ENCODE measurements around the gene EPHX1.
"Not testable (repeated sequence)": the region's sequence is repeated elsewhere in the genome, so short reads cannot be mapped to it uniquely, and the experiment has no call there.

EPHX1 gene

DNA sequence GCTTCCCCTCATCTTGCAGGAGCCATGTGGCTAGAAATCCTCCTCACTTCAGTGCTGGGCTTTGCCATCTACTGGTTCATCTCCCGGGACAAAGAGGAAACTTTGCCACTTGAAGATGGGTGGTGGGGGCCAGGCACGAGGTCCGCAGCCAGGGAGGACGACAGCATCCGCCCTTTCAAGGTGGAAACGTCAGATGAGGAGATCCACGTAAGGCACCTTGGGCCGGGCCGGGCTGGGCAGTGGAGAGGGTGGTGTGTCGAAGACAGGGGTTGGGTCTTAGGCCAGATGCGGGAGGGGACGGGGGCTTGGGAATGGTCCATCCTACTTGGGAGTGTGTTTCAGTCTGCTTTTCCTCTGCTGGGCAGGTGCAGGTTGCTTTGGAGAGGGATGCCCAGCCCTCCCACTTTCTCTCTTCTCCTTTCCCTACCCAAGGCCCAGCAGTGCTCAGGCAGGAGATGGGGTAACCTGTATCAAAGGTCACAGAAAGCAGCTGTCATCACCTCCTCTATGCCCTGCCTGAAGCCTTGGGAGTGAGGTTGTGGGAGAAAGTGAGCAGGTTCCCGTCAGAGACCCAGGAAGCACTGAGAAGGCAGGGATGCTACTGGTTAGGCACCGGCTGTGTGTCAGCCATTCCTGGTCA, 18.9 kb downstream of the EPHX1 start:
- Histone ChIP-seq H3K27me3 (ENCODE audit: control insufficient read depth, insufficient read depth, low read length) (no peaks in the 10 kb centered on the region), H3K4me3 (ENCODE audit: low read length) (no peak overlapping the region), H3K36me3 (ENCODE audit: control insufficient read depth, insufficient read depth, low read length) (peaks cover 13% of the 10 kb centered on the region; the same call in 1 of the 2 replicates), H3K9me3 (ENCODE audit: control insufficient read depth, insufficient read depth, low read length) (no peaks in the 10 kb centered on the region), H3K27ac (ENCODE audit: low read length) (no peak overlapping the region), H3K4me1 (ENCODE audit: control insufficient read depth, insufficient read depth, low read length) (peaks cover 8% of the 10 kb centered on the region)
- no CpG with 5 or more reads among the region's 14 CpGs for WGBS (ENCODE audit: insufficient coverage, insufficient read length)
- DNase-seq (ENCODE audit: low read depth, low spot score) = no peak

- DNase-seq (ENCODE audit: low read depth, low spot score) = no peak
- H3K36me3 ChIP-seq (ENCODE audit: control insufficient read depth, insufficient read depth, low read length) = peaks cover 13% of the 10 kb centered on the region; the same call in 1 of the 2 replicates
- H3K4me1 ChIP-seq (ENCODE audit: control insufficient read depth, insufficient read depth, low read length) = peaks cover 2% of the 10 kb centered on the region; the same call in 1 of the 2 replicates
- no peaks in the 10 kb centered on the region for H3K9me3 ChIP-seq (ENCODE audit: control insufficient read depth, insufficient read depth, low read length)
- 100% methylated on average over 1 of the region's 6 CpGs for WGBS (ENCODE audit: insufficient coverage, insufficient read length)
- H3K4me3 ChIP-seq (ENCODE audit: low read length) = no peak overlapping the region
- H3K27ac ChIP-seq (ENCODE audit: low read length) = no peak overlapping the region
- H3K27me3 ChIP-seq (ENCODE audit: control insufficient read depth, insufficient read depth, low read length) = no peaks in the 10 kb centered on the region
Observed at GRCh38 chr1:225830841-225831240, 20.9 kb downstream of the EPHX1 start.

DNA sequence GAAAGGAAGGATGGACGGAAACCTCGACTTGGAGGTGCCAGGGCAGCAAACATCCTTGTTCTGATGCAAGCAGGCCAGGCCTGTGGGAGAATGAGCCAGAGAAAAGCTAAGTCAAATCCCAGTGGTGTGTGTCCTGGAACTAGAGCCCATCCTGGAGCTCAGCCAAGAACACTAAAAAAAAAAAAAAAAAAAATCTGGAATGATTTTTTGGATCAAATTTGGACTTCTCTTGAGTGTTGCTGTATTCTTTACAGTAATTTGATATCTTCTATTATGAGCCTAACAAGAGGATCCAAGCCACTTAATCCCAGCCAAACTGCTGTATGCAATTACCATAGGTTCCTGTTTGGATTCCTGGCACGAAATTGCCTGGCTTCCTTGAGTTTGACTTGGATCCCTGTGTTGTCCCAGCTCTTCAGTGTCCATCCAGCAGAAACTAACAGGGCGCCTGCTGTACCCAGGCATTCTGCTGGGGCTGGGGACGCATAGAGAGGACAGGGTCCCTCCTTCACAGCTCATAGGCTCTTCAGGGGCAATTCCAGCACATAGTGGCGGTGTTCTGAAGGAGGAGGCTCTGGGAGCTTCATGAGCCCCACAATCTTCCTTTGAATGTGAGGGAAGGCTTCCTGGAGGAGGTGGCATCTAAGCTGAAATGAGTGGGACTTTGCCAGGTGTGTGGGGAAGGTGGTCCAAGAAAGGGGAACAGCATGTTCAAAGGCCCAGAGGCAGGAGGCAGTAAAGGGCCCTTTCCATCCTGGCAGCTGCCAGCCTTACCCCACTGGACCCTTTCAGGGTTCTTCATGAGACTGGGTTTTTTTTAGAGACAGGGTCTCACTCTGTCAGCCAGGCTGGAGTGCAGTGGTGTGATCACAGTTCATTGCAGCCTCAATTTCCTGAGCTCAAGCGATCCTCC, 24.7 kb downstream of the EPHX1 start:
- Histone ChIP-seq H3K27ac (ENCODE audit: low read length) (no peak overlapping the region), H3K36me3 (ENCODE audit: control insufficient read depth, insufficient read depth, low read length) (peaks cover 14% of the 10 kb centered on the region), H3K27me3 (ENCODE audit: control insufficient read depth, insufficient read depth, low read length) (no peaks in the 10 kb centered on the region), H3K4me3 (ENCODE audit: low read length) (no peak overlapping the region), H3K4me1 (ENCODE audit: control insufficient read depth, insufficient read depth, low read length) (no peaks in the 10 kb centered on the region), H3K9me3 (ENCODE audit: control insufficient read depth, insufficient read depth, low read length) (no peaks in the 10 kb centered on the region)
- WGBS (ENCODE audit: insufficient coverage, insufficient read length) = no CpG with 5 or more reads among the region's 7 CpGs
- no peak for DNase-seq (ENCODE audit: low read depth, low spot score)

GRCh38 chr1:225835856-225836255, 25.9 kb downstream of the EPHX1 start:
- H3K27ac ChIP-seq (ENCODE audit: low read length) = no peak overlapping the region
- peaks cover 16% of the 10 kb centered on the region for H3K36me3 ChIP-seq (ENCODE audit: control insufficient read depth, insufficient read depth, low read length)
- no peaks in the 10 kb centered on the region for H3K4me1 ChIP-seq (ENCODE audit: control insufficient read depth, insufficient read depth, low read length)
- no CpG with 5 or more reads among the region's 3 CpGs for WGBS (ENCODE audit: insufficient coverage, insufficient read length)
- DNase-seq (ENCODE audit: low read depth, low spot score) = no peak
- no peak overlapping the region for H3K4me3 ChIP-seq (ENCODE audit: low read length)
- H3K27me3 ChIP-seq (ENCODE audit: control insufficient read depth, insufficient read depth, low read length) = no peaks in the 10 kb centered on the region
- no peaks in the 10 kb centered on the region for H3K9me3 ChIP-seq (ENCODE audit: control insufficient read depth, insufficient read depth, low read length)

DNA sequence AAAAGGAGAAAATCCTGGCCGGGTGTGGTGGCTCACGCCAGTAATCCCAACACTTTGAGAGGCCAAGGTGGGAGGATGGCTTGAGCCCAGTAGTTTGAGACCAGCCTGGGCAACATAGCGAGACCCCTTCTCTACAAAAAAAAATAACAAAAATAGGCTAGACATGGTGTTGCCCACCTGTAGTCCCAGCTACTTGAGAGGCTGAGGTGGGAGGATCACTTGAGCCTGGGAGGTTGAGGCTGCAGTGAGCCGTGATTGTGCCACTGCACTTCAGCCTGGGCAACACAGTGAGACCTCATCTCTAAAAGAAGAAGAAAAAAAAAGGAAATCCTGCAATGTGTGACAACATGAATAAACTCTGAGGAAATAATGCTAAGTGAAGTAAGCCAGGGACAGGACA, 26.4 kb downstream of the EPHX1 start:
- H3K9me3 ChIP-seq (ENCODE audit: control insufficient read depth, insufficient read depth, low read length); DNase-seq (ENCODE audit: low read depth, low spot score); H3K4me1 ChIP-seq (ENCODE audit: control insufficient read depth, insufficient read depth, low read length); H3K27me3 ChIP-seq (ENCODE audit: control insufficient read depth, insufficient read depth, low read length); H3K27ac ChIP-seq (ENCODE audit: low read length); H3K4me3 ChIP-seq (ENCODE audit: low read length): not testable (repeated sequence)
- peaks cover 16% of the 10 kb centered on the region for H3K36me3 ChIP-seq (ENCODE audit: control insufficient read depth, insufficient read depth, low read length)
- no CpG with 5 or more reads among the region's 4 CpGs for WGBS (ENCODE audit: insufficient coverage, insufficient read length)

- Histone ChIP-seq H3K4me1 (ENCODE audit: control insufficient read depth, insufficient read depth, low read length) (no peaks in the 10 kb centered on the region), H3K27ac (ENCODE audit: low read length) (no peak overlapping the region), H3K27me3 (ENCODE audit: control insufficient read depth, insufficient read depth, low read length) (no peaks in the 10 kb centered on the region), H3K36me3 (ENCODE audit: control insufficient read depth, insufficient read depth, low read length) (peaks cover 14% of the 10 kb centered on the region), H3K9me3 (ENCODE audit: control insufficient read depth, insufficient read depth, low read length) (no peaks in the 10 kb centered on the region), H3K4me3 (ENCODE audit: low read length) (no peak overlapping the region)
- DNase-seq (ENCODE audit: low read depth, low spot score) = no peak
- WGBS (ENCODE audit: insufficient coverage, insufficient read length) = no CpG with 5 or more reads among the region's 14 CpGs
Observed at GRCh38 chr1:225838793-225839192, 28.9 kb downstream of the EPHX1 start.

- no peak overlapping the region for H3K27ac ChIP-seq (ENCODE audit: low read length)
- DNase-seq (ENCODE audit: low read depth, low spot score) = no peak
- H3K4me3 ChIP-seq (ENCODE audit: low read length) = no peak overlapping the region
- no peaks in the 10 kb centered on the region for H3K27me3 ChIP-seq (ENCODE audit: control insufficient read depth, insufficient read depth, low read length)
- peaks cover 14% of the 10 kb centered on the region for H3K36me3 ChIP-seq (ENCODE audit: control insufficient read depth, insufficient read depth, low read length)
- no CpG with 5 or more reads among the region's 1 CpG for WGBS (ENCODE audit: insufficient coverage, insufficient read length)
- H3K4me1 ChIP-seq (ENCODE audit: control insufficient read depth, insufficient read depth, low read length) = no peaks in the 10 kb centered on the region
- no peaks in the 10 kb centered on the region for H3K9me3 ChIP-seq (ENCODE audit: control insufficient read depth, insufficient read depth, low read length)
Observed at GRCh38 chr1:225840223-225840610, 30.3 kb downstream of the EPHX1 start.

DNA sequence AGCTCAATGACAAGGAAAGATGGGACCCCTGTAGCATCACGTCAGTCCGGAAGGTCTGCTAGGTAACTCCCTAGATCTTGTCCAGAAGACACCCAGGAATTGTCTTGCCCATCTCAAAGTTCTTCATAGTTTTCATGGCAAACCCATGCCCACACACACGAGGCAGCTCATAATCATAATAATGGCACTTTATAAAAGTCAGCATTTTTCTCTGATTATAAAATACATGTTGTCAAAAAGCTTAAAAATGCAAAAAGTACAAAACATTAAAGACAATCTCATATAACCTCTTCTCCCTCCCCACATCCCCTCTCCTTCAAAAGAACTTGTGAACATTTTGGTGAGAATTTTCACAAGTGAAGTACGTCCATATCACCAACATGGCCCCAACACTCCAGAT, 30.8 kb downstream of the EPHX1 start:
- H3K27me3 ChIP-seq (ENCODE audit: control insufficient read depth, insufficient read depth, low read length) = no peaks in the 10 kb centered on the region
- H3K27ac ChIP-seq (ENCODE audit: low read length) = no peak overlapping the region
- no peak overlapping the region for H3K4me3 ChIP-seq (ENCODE audit: low read length)
- H3K4me1 ChIP-seq (ENCODE audit: control insufficient read depth, insufficient read depth, low read length) = peaks cover 3% of the 10 kb centered on the region; the same call in 1 of the 2 replicates
- peaks cover 14% of the 10 kb centered on the region for H3K36me3 ChIP-seq (ENCODE audit: control insufficient read depth, insufficient read depth, low read length)
- no peak for DNase-seq (ENCODE audit: low read depth, low spot score)
- no peaks in the 10 kb centered on the region for H3K9me3 ChIP-seq (ENCODE audit: control insufficient read depth, insufficient read depth, low read length)
- no CpG with 5 or more reads among the region's 4 CpGs for WGBS (ENCODE audit: insufficient coverage, insufficient read length)

DNA sequence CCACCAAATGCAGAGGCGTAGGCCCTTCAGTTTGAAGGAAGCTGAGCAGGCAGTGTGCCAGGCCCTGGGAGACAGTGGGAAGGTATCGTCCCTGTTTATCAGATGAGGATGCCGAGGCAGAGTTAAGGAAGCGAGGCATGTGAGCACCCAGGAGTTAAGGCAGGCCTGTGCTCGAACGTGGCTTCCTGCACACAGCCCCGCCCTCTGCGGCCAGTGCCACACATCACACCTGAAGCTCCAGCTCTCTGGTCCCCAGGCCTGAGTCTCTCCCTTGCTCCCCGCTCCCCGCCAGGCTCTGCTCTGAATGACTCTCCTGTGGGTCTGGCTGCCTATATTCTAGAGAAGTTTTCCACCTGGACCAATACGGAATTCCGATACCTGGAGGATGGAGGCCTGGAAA, 32.1 kb downstream of the EPHX1 start:
- WGBS (ENCODE audit: insufficient coverage, insufficient read length) = no CpG with 5 or more reads among the region's 12 CpGs
- H3K9me3 ChIP-seq (ENCODE audit: control insufficient read depth, insufficient read depth, low read length) = no peaks in the 10 kb centered on the region

DNA sequence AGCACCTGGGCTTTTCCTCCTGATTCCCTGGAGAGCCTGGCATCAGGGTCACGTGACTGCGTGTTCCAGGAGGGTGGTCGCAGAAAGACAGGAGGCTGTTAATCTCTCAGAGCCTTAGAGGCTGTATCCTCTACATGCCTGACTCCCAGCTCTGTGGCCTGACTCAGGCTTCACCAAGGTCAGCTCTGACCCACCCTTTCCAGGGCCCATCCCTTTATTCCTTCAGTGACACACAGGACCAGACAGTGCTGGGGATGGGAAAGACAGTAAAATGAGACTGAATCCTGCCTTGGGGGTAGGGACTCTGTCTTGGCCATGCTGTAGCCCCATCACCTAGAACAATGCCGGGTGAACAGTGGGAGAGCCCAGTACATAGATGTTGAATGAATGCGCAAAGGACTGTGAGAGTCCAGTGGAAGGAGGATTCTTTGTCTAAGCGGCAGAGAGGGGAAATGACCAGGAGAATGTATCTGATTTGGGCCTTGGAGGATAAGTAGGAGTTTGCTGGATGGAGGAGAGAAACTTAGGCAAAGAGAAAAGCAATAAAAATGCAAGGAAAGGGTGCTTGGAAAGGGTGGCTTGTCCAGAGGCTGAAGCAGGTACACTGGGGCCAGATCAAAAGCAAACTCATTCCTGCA, 33.0 kb downstream of the EPHX1 start:
- Histone ChIP-seq H3K27ac (ENCODE audit: low read length) (no peak overlapping the region), H3K9me3 (ENCODE audit: control insufficient read depth, insufficient read depth, low read length) (no peaks in the 10 kb centered on the region), H3K4me1 (ENCODE audit: control insufficient read depth, insufficient read depth, low read length) (peaks cover 6% of the 10 kb centered on the region), H3K36me3 (ENCODE audit: control insufficient read depth, insufficient read depth, low read length) (peaks cover 26% of the 10 kb centered on the region), H3K4me3 (ENCODE audit: low read length) (no peak overlapping the region), H3K27me3 (ENCODE audit: control insufficient read depth, insufficient read depth, low read length) (no peaks in the 10 kb centered on the region)
- no peak for DNase-seq (ENCODE audit: low read depth, low spot score)
- no CpG with 5 or more reads among the region's 6 CpGs for WGBS (ENCODE audit: insufficient coverage, insufficient read length)

More for the DNA sequence above, 32.1 kb downstream of the EPHX1 start:
- H3K4me3 ChIP-seq (ENCODE audit: low read length) = no peak overlapping the region
- H3K36me3 ChIP-seq (ENCODE audit: control insufficient read depth, insufficient read depth, low read length) = peaks cover 25% of the 10 kb centered on the region
- H3K27ac ChIP-seq (ENCODE audit: low read length) = no peak overlapping the region
- peaks cover 6% of the 10 kb centered on the region for H3K4me1 ChIP-seq (ENCODE audit: control insufficient read depth, insufficient read depth, low read length)
- DNase-seq (ENCODE audit: low read depth, low spot score) = no peak
- no peaks in the 10 kb centered on the region for H3K27me3 ChIP-seq (ENCODE audit: control insufficient read depth, insufficient read depth, low read length)

All from iPS DF 6.9 (cell line).